MV-4-11 (cell line): ENCODE measurements around the gene RABGAP1L.
"Not testable (repeated sequence)": the region's sequence is repeated elsewhere in the genome, so short reads cannot be mapped to it uniquely, and the experiment has no call there.

Source experiments
- DNase-seq: peaks from one replicate; lab custom pipeline; 2025; lab: John Stamatoyannopoulos, UW

Gene RABGAP1L

GRCh38 chr1:174198202-174198601 lies 38.9 kb downstream of the RABGAP1L start:
- no peak for DNase-seq

DNA sequence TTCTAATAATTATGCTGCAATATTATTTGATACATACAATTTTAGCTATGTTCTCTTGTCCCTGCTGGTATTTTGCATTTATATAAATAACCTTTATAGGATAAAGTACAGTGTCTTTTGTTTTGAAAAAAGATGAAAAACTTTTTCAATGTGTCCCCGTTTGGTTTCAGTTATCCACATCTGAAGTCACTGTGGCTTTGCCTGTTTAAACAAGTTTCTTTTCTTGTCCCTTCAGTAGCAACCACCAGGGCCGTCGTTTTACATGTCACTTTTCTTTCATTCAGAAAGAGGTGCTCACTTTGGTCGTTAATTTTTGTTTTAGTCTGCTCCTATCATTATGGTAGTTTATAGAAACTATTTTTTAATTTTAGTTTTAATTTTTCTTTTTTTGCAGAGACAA lies 41.4 kb downstream of the RABGAP1L start:
- no peak for DNase-seq

- peak; percentile 92 for DNase-seq
Observed at GRCh38 chr1:174204697-174205308, 45.5 kb downstream of the RABGAP1L start.

DNA sequence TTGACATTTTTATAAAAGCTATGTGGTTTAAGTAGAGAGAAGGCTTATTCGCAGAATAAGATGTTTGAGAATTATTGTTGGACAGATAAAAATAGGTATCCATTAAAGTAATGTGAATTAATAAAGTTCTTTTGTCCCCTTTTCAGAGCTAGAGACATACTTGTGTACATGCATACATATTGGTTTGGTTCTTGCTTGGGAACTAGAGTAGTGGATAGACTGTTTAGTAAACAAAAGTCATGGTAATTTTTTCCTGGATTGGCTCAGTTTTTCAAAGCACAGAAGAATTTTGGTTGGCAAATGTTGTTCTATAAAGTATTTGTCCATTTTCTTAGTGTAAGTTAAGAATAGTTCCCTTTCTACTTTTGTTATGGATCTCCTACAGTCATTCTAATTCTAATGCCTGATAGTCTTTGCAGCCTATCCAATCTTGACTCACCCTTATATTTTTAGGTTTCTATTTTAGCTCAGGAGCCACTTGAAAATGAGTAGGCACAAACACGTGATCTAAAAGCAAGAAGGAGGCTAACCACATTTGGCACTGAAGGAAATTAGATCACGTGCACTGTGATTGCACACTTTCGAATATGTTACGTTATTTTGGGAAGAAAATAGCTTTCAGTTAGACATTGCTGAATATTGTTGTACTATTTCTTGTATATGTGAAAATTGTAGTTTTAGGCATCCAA lies 47.0 kb downstream of the RABGAP1L start:
- peak; percentile 96 for DNase-seq

DNA sequence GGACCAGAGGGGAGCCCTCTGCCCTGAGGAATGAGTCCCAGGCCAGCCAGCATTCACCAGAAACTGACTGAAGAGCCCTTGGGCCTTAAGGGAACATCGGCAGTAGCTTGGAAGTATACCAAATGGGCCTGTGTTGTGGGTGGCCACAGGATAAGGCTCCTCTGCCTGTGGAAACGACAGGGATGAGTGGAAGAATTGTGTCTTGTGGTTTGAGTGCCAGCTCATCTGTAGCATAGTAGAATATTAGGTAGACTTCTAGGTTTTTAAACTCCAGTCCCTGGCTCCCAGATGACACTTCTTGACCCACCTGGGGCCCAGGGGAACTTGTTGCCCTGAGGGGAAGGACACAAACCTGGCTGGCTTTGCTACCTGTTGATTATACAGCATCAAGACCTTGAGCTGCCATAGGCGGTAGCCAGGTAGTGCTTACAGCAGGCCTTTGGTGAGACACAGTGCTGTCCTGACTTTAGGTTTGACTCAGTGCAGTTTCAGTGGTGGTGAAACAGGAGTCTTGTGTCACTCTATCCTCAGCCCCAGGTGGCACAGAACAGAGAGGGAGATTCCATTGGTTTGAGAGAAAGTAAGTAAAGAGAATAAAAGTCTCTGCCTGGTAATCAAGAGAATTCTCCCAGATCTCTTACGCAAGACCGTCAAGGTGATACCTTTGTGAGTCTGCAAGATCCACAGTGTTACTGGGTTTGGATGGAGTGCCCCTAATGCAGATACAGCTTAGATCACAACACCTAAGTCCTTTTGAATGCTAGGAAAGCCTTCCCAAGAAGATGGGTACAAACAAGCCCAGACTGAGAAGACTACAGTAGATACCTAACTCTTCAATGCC lies 50.2 kb downstream of the RABGAP1L start:
- no peak for DNase-seq

- DNase-seq: no peak
Observed at GRCh38 chr1:174211486-174211885, 52.2 kb downstream of the RABGAP1L start.

- no peak for DNase-seq
Observed at GRCh38 chr1:174215766-174216165, 56.4 kb downstream of the RABGAP1L start.

GRCh38 chr1:174217248-174217647 lies 57.9 kb downstream of the RABGAP1L start:
- no peak for DNase-seq

DNA sequence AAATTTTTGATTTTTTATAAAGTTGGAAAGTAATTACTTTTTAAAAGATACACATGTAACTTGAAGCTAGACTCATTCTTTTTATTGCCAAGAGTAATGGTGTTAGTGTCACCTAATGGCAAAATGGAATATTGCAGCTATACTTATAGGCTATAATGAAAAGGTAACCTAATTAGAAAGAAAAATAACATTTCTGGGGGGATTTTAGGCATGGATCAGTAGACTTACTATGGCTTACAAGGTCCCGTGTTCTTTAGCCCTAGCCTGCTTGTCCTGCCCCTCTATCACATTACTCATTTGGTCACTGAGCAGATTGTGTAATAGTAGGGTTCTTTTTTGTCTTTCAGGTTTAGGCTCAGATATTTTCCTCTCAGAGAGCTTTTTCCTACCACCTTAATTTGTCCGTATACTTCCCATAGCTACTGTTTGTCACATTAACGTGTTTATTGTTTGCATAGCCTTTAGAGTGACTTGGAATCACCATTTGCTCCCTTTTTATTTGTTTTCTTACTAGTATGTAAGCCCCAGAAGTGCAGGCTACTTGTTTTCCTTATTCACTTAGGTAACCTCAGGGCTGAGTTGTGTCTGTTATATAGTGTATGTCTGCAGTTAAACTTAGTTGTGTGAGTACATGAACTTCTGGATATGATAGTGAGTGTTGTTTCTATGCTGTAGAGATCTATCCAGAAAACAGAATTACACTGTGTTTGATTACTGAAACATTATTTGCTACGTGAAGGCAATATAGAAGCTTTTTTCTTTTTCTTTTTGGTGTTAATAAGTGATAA lies 58.7 kb downstream of the RABGAP1L start:
- peak; percentile 37 for DNase-seq

GRCh38 chr1:174218983-174219382 lies 59.7 kb downstream of the RABGAP1L start:
- DNase-seq: no peak

DNA sequence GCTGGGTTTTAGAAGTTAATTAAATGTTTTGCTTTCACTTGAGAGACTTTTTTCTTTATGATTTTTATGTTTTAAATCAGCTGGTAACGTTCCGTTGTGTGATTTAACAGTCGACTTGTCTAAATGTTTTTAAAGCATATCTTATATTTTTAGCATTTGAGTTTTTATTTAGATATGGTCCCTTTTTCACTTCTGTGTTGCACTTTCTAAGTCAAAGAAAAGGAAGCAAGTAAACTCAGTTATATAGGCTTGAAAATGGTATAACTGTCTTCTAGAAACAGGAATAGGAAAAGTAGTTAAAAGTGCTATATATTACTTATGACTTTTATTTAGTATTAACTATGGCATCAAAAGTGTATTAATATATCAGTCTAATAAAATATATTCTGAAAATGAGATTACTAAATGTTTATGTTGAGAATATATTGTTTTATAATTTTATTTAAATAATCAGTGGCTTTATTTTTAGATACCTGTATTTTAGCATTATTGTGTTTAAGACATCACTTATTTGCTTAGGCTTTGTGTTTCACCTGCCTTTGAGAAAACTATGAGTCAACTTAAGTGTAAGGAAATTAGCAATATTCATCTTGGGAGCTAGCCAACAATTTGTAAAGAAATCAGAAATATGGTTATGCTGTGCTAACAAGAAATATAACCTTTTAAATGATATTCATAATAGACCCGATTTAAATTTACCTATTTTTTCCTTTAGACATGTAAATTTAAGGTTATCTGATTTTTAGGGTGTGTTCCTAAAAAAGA lies 60.5 kb downstream of the RABGAP1L start:
- DNase-seq: peak; percentile 47

- DNase-seq: no peak
Observed at GRCh38 chr1:174221681-174222080, 62.4 kb downstream of the RABGAP1L start.

DNA sequence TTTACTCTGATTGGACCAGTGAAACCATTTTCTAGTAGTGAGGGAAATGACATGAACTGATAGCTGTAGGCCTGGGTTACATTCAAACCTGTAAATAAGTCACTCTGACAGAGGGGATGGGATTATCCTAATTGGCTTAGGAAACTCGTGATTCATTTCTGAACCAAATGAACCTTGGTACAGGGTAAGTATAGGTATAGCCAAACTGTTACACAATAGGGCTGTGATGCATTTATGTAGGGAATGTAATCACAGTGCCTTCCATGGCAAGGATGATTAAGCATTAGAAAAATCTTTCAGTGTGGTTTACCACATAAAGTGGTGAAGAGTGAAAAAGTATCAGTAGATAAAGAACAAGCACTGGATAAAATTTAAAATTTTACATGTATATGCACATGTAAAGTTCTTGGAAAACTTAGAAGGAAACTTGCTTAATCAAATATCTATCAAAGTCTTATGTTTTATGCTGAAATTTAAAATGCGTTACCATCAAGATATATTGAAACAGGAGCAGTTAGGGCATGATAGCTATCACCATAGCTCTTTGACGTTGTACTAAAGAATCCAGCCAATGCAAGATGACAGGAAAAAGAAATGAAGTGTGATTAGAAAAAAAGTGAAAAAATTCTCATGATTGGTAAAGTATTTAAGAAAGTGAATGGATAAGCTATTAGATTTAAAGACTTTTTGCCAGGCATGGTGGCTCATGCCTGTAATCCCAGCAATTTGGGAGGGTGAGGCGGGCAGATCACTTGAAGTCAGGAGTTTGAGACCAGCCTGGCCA lies 63.0 kb downstream of the RABGAP1L start:
- DNase-seq: no peak

DNA sequence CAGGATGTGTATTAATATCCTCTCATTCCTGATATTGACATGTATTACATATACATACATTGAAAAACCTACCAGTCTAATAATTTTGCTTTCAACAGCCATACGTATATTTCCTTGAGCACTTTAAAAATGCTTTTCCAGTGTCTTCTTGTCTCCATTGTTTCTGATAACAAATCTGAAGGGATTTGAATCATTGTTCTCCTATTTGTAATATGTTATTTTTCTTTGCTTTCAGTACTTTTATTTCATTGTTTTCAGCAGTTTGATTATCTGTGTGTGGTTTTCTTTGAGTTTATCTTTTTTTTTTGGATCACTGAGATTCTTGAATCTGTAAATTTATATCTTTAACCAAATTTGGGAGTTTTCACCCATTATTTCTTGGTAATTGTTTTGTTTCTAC lies 65.3 kb downstream of the RABGAP1L start:
- no peak for DNase-seq

DNA sequence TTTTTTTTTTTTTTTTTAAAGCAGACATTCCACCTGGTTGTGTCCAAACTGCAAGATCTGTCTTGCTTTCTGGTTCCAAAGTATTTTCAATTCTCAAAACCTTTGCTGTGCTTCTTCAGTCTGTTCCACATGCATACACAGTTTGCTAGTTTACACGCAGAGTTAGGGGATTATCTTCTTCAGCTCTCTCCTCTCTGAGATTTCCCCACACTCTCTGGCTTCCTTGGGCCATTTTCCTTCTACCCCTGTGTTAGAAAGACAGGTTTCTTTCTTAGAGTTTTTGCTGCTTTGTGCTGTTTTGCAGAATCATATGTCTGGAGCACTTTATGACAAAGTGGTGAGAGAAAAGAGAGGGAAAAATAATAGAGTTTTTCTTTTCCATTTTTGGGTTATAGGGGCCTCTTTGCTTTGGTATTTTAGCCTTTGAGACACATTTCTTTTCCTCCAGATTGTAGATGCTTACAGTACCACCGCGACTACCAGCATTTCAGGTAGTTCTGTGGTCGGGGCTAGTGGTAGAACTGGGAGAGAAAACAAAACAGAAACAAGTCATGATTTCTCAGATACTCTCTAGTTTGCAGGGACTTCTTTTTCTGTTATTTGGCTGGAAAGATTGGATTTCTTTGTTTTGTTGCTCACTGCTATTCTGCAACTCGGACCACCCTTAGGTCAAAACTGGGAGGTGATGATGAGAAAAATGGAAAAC lies 66.3 kb downstream of the RABGAP1L start:
- DNase-seq: no peak

- no peak for DNase-seq
Observed at GRCh38 chr1:174230399-174230798, 71.1 kb downstream of the RABGAP1L start.

DNA sequence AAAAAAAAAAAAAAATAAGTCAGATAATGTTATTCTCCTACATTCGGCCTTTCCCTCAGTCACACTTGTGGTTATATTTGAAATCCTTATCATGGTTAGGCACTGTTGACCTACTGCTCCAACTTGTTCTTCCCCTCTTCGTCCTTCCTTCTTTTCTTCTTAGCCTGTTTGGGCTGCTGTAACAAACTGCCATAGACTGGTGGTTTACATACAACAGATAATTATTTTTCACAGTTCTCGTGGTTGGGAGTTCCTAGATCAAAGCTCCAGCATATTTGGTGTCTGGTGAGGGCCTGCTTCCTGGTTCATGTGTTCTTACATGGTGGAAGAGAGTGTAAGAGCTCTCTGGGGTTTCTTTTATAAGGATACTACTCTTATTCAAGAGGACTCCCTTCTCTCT lies 73.4 kb downstream of the RABGAP1L start:
- DNase-seq: peak; percentile 35

- DNase-seq: not testable (repeated sequence)
Observed at GRCh38 chr1:174238845-174239501, 79.7 kb downstream of the RABGAP1L start.

DNA sequence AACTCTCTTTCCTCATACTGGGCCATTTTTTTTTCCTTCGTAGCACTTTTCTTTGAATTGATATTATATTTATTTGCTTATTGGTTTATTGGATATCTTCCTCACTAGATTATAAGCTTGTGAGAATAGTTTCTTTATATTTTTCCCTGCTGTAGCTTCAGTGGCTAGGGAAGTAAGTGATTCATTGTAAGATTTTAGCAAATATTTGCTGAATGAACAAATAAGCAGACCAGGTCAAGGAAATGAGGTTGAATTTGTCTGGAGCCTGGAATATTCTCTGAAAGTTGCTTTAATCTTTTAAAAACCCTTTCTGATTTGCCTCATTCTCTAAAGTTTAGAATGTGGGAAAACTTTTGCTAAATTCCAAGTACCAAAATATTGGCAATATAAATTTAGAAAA lies 80.2 kb downstream of the RABGAP1L start:
- no peak for DNase-seq
